ENCODE data around the gene LRRC4B.
"Not testable (repeated sequence)": the region's sequence is repeated elsewhere in the genome, so short reads cannot be mapped to it uniquely, and the experiment has no call there.

The LRRC4B gene

GRCh38 chr19:50535672-50536187 lies 32.5 kb downstream of the LRRC4B start:
- FAIRE-seq: no peak
- DNase-seq (ENCODE audit: insufficient read length, low spot score): no peak
- TF ChIP-seq POLR2A (IDR thresholded peaks at IDR 0.05; ENCODE audit: low read depth, low read length): no peak

- TF ChIP-seq POLR2A (IDR thresholded peaks at IDR 0.05; ENCODE audit: low read depth, low read length): no peak
- FAIRE-seq: no peak
- DNase-seq (ENCODE audit: insufficient read length, low spot score): no peak
These were observed 33.8 kb downstream of the LRRC4B start for GRCh38 chr19:50534478-50534877.

GRCh38 chr19:50532952-50533351 lies 35.3 kb downstream of the LRRC4B start:
- no peak for TF ChIP-seq POLR2A (IDR thresholded peaks at IDR 0.05; ENCODE audit: low read depth, low read length)
- DNase-seq (ENCODE audit: insufficient read length, low spot score) (no peak), FAIRE-seq (no peak)

GRCh38 chr19:50531171-50531612 lies 37.0 kb downstream of the LRRC4B start:
- FAIRE-seq (no peak), DNase-seq (ENCODE audit: insufficient read length, low spot score) (no peak)
- no peak for TF ChIP-seq POLR2A (IDR thresholded peaks at IDR 0.05; ENCODE audit: low read depth, low read length)

- not testable (repeated sequence) for FAIRE-seq; DNase-seq (ENCODE audit: insufficient read length, low spot score)
These were observed 40.2 kb downstream of the LRRC4B start for GRCh38 chr19:50528052-50528451.

- FAIRE-seq (no peak), DNase-seq (ENCODE audit: insufficient read length, low spot score) (no peak)
- TF ChIP-seq POLR2A (IDR thresholded peaks at IDR 0.05; ENCODE audit: low read depth, low read length): no peak
These were observed 45.4 kb downstream of the LRRC4B start for GRCh38 chr19:50522881-50523280.

GRCh38 chr19:50520822-50521465 lies 47.3 kb downstream of the LRRC4B start:
- TF ChIP-seq POLR2A (IDR thresholded peaks at IDR 0.05; ENCODE audit: low read depth, low read length): no peak
- no peak for FAIRE-seq
- DNase-seq (ENCODE audit: insufficient read length, low spot score): no peak

- FAIRE-seq (no peak), DNase-seq (ENCODE audit: insufficient read length, low spot score) (no peak)
- TF ChIP-seq POLR2A (IDR thresholded peaks at IDR 0.05; ENCODE audit: low read depth, low read length): no peak
These were observed 49.1 kb downstream of the LRRC4B start for GRCh38 chr19:50519006-50519575.

- TF ChIP-seq POLR2A (IDR thresholded peaks at IDR 0.05; ENCODE audit: low read depth, low read length): no peak
These were observed 49.9 kb downstream of the LRRC4B start for GRCh38 chr19:50518091-50519005.

GRCh38 chr19:50517704-50518075 lies 50.5 kb downstream of the LRRC4B start:
- DNase-seq (ENCODE audit: insufficient read length, low spot score): no peak
- TF ChIP-seq POLR2A (IDR thresholded peaks at IDR 0.05; ENCODE audit: low read depth, low read length): no peak

More at GRCh38 chr19:50518091-50519005, 49.9 kb downstream of the LRRC4B start:
- no peak for DNase-seq (ENCODE audit: insufficient read length, low spot score)
- FAIRE-seq: no peak

GRCh38 chr19:50516964-50517703 lies 51.1 kb downstream of the LRRC4B start:
- no peak for DNase-seq (ENCODE audit: insufficient read length, low spot score)
- no peak for FAIRE-seq
- TF ChIP-seq POLR2A (IDR thresholded peaks at IDR 0.05; ENCODE audit: low read depth, low read length): no peak

More at GRCh38 chr19:50517704-50518075, 50.5 kb downstream of the LRRC4B start:
- FAIRE-seq: no peak

GRCh38 chr19:50516456-50516855 lies 51.8 kb downstream of the LRRC4B start:
- TF ChIP-seq POLR2A (IDR thresholded peaks at IDR 0.05; ENCODE audit: low read depth, low read length): no peak
- DNase-seq (ENCODE audit: insufficient read length, low spot score): no peak
- FAIRE-seq: no peak

GRCh38 chr19:50515168-50515561 lies 53.1 kb downstream of the LRRC4B start:
- FAIRE-seq: no peak
- no peak for TF ChIP-seq POLR2A (IDR thresholded peaks at IDR 0.05; ENCODE audit: low read depth, low read length)
- DNase-seq (ENCODE audit: insufficient read length, low spot score): no peak
